NCI-H2107 treated with DMSO at 0.1 percent for 48 hours (cell line): Measurements from ENCODE around the gene FMN2.

Experiments used
- DNase-seq: peaks from one replicate; lab custom pipeline; 2025; ENCODE audit not compliant: unreplicated experiment; lab: John Stamatoyannopoulos, UW

The FMN2 gene

GRCh38 chr1:240478536-240478935 lies 386.9 kb downstream of the FMN2 start:
- no peak for DNase-seq

GRCh38 chr1:240484804-240485443 lies 393.2 kb downstream of the FMN2 start:
- DNase-seq = no peak

GRCh38 chr1:240486611-240487010 lies 394.9 kb downstream of the FMN2 start:
- DNase-seq = no peak

GRCh38 chr1:240487493-240487892 lies 395.8 kb downstream of the FMN2 start:
- no peak for DNase-seq

GRCh38 chr1:240491156-240491555 lies 399.5 kb downstream of the FMN2 start:
- DNase-seq = no peak

- no peak for DNase-seq
Measured at GRCh38 chr1:240491796-240492195, 400.1 kb downstream of the FMN2 start.

- DNase-seq = no peak
Measured at GRCh38 chr1:240492832-240493440, 401.3 kb downstream of the FMN2 start.

- DNase-seq = no peak
Measured at GRCh38 chr1:240495601-240496000, 403.9 kb downstream of the FMN2 start.

- no peak for DNase-seq
Measured at GRCh38 chr1:240496356-240496755, 404.7 kb downstream of the FMN2 start.

- DNase-seq = no peak
Measured at GRCh38 chr1:240496941-240497340, 405.3 kb downstream of the FMN2 start.

GRCh38 chr1:240497908-240498307 lies 406.2 kb downstream of the FMN2 start:
- DNase-seq = no peak

GRCh38 chr1:240498335-240498734 lies 406.7 kb downstream of the FMN2 start:
- no peak for DNase-seq

GRCh38 chr1:240499012-240499411 lies 407.3 kb downstream of the FMN2 start:
- no peak for DNase-seq

GRCh38 chr1:240500647-240501046 lies 409.0 kb downstream of the FMN2 start:
- DNase-seq = no peak

- DNase-seq = no peak
Measured at GRCh38 chr1:240501115-240501514, 409.4 kb downstream of the FMN2 start.

- DNase-seq = no peak
Measured at GRCh38 chr1:240503036-240503435, 411.4 kb downstream of the FMN2 start.

- no peak for DNase-seq
Measured at GRCh38 chr1:240503558-240503957, 411.9 kb downstream of the FMN2 start.

GRCh38 chr1:240506176-240506575 lies 414.5 kb downstream of the FMN2 start:
- no peak for DNase-seq

GRCh38 chr1:240508201-240508600 lies 416.5 kb downstream of the FMN2 start:
- no peak for DNase-seq

GRCh38 chr1:240508950-240509349 lies 417.3 kb downstream of the FMN2 start:
- no peak for DNase-seq

GRCh38 chr1:240511789-240512188 lies 420.1 kb downstream of the FMN2 start:
- no peak for DNase-seq

- no peak for DNase-seq
Measured at GRCh38 chr1:240515505-240515904, 423.8 kb downstream of the FMN2 start.

- DNase-seq = no peak
Measured at GRCh38 chr1:240516069-240516468, 424.4 kb downstream of the FMN2 start.
